ACHN (cell line): Measurements from ENCODE around the gene SNX14.
"Not testable (repeated sequence)": the region's sequence is repeated elsewhere in the genome, so short reads cannot be mapped to it uniquely, and the experiment has no call there.

ENCODE experiments used
- DNase-seq: peaks from one replicate; pipeline ENCODE4 v3.0.0-alpha.2; 2015
- in situ Hi-C: cut with HindIII; loops from 2 replicates; pipeline ENCODE4 v1.10.0; 2017; ENCODE audit warnings: low sequenced_read_pairs, low pct_ligation_motif_present, low pct_unique_long_range_greater_than_20kb

The SNX14 gene

GRCh38 chr6:85593438-85594196 lies at the start of gene SNX14:
Gene SNX14, minus strand, starts transcription at chr6:85593858. Its CDS starts 140 bp downstream, at chr6:85593718.
- peak; percentile 93 for DNase-seq
- in situ Hi-C loops: no loop called here

GRCh38 chr6:85642774-85643536 lies 49.3 kb upstream of the SNX14 start, which contains the start of gene SYNCRIP:
Gene SYNCRIP, minus strand, starts transcription at chr6:85642886. Its CDS starts 1,447 bp downstream, at chr6:85641439.
- in situ Hi-C loops: no loop called here
- DNase-seq: peak; percentile 95

GRCh38 chr6:85641897-85642773 lies 48.5 kb upstream of the SNX14 start:
- in situ Hi-C loops: no loop called here
- peak; percentile 44 for DNase-seq

- DNase-seq: no peak
- in situ Hi-C loops: no loop called here
These were observed 47.9 kb upstream of the SNX14 start for GRCh38 chr6:85641522-85641896.

- no peak for DNase-seq
- in situ Hi-C loops: no loop called here
These were observed 47.2 kb upstream of the SNX14 start for GRCh38 chr6:85640821-85641220.

- no peak for DNase-seq
- in situ Hi-C loops: no loop called here
These were observed 43.9 kb upstream of the SNX14 start for GRCh38 chr6:85637579-85637978.

- no peak for DNase-seq
- in situ Hi-C loops: no loop called here
These were observed 38.7 kb upstream of the SNX14 start for GRCh38 chr6:85632164-85632942.

GRCh38 chr6:85631117-85631516 lies 37.5 kb upstream of the SNX14 start:
- in situ Hi-C loops, DNase-seq: not testable (repeated sequence)

- in situ Hi-C loops: no loop called here
- DNase-seq: peak; percentile 16
These were observed 34.7 kb upstream of the SNX14 start for GRCh38 chr6:85628353-85628752.

- in situ Hi-C loops: no loop called here
- no peak for DNase-seq
These were observed 26.6 kb upstream of the SNX14 start for GRCh38 chr6:85620308-85620707.

- in situ Hi-C loops: no loop called here
These were observed 21.1 kb upstream of the SNX14 start for GRCh38 chr6:85614780-85615179.

GRCh38 chr6:85612690-85613474 lies 19.2 kb upstream of the SNX14 start:
- in situ Hi-C loops: no loop called here
- DNase-seq: peak; percentile 56

More at GRCh38 chr6:85614780-85615179, 21.1 kb upstream of the SNX14 start:
- DNase-seq: no peak

GRCh38 chr6:85610182-85610895 lies 16.7 kb upstream of the SNX14 start:
- DNase-seq: no peak
- in situ Hi-C loops: no loop called here

- no peak for DNase-seq
- in situ Hi-C loops: no loop called here
These were observed 8.4 kb upstream of the SNX14 start for GRCh38 chr6:85602100-85602499.

GRCh38 chr6:85600713-85601313 lies 7.2 kb upstream of the SNX14 start:
- in situ Hi-C loops: no loop called here
- DNase-seq: no peak

- DNase-seq: peak; percentile 21
- in situ Hi-C loops: no loop called here
These were observed 706 bp upstream of the SNX14 start for GRCh38 chr6:85594197-85594930.
